Endothelial cell of umbilical vein (primary cell): ENCODE data around the gene EOLA1.

Source experiments
- CTCF ChIP-seq, 2 donors: IDR thresholded peaks; 1 replicate in 1 of 2; 2 replicates in 1 of 2; pipeline ENCODE4 v1.5.1; 2011; ENCODE audit warnings: low read length in 2 of 2, mild to moderate bottlenecking in 2 of 2, moderate library complexity in 2 of 2, control low read depth in 1 of 2, inconsistent platforms in 1 of 2, low read depth in 1 of 2; ENCODE audit not compliant: insufficient read depth in 1 of 2; ENCODE audit errors: extremely low read depth in 1 of 2
- JUN ChIP-seq: IDR thresholded peaks from 2 replicates; pipeline ENCODE4 v1.6.1; 2011; ENCODE audit warnings: borderline replicate concordance, low read depth; ENCODE audit not compliant: insufficient read length, insufficient read depth
- POLR2AphosphoS5 ChIP-seq: IDR thresholded peaks from 2 replicates; pipeline ENCODE4 v1.6.1; 2012; ENCODE audit warnings: low read depth, mild to moderate bottlenecking, control low read depth, low read length, moderate library complexity; ENCODE audit not compliant: insufficient read depth

- TF ChIP-seq CTCF (IDR thresholded peaks at IDR 0.05; ENCODE audit: extremely low read depth in 1 of 2, insufficient read depth in 1 of 2, low read depth in 1 of 2, low read length in 2 of 2) (no peak), POLR2AphosphoS5 (no peak), JUN (no peak)
Observed at GRCh38 chrX:149540621-149541520, at the start of gene EOLA1.
